HG03095 (cell line): ENCODE results near the gene USP34.
"Not testable (repeated sequence)": the region's sequence is repeated elsewhere in the genome, so short reads cannot be mapped to it uniquely, and the experiment has no call there.

Source experiments
- ATAC-seq: cut with Tn5 transposase; IDR thresholded peaks from one replicate; pipeline ENCODE4 v1.9.1; 2021; ENCODE audit warnings: moderate library complexity; ENCODE audit not compliant: unreplicated experiment

USP34 gene

GRCh38 chr2:61470965-61471904 is at the start of gene USP34:
USP34 (minus strand) TSS chr2:61471087; CDS start chr2:61470692, 395 bp downstream.
- ATAC-seq = peak; percentile 69

- ATAC-seq = no peak
Observed at GRCh38 chr2:61520261-61520660, 49.4 kb upstream of the USP34 start.

GRCh38 chr2:61512768-61513398 is 42.0 kb upstream of the USP34 start:
- ATAC-seq = no peak

GRCh38 chr2:61510674-61511671 is 40.1 kb upstream of the USP34 start:
- ATAC-seq = no peak

GRCh38 chr2:61504949-61505348 is 34.1 kb upstream of the USP34 start:
- ATAC-seq = no peak

- no peak for ATAC-seq
Observed at GRCh38 chr2:61499060-61499459, 28.2 kb upstream of the USP34 start.

- no peak for ATAC-seq
Observed at GRCh38 chr2:61493523-61493942, 22.6 kb upstream of the USP34 start.

GRCh38 chr2:61492476-61492875 is 21.6 kb upstream of the USP34 start:
- ATAC-seq = no peak

- no peak for ATAC-seq
Observed at GRCh38 chr2:61485281-61485680, 14.4 kb upstream of the USP34 start.

- ATAC-seq = no peak
Observed at GRCh38 chr2:61478086-61478485, 7.2 kb upstream of the USP34 start.

- ATAC-seq = not testable (repeated sequence)
Observed at GRCh38 chr2:61476929-61477589, 6.2 kb upstream of the USP34 start.

GRCh38 chr2:61471905-61472805 is 1.3 kb upstream of the USP34 start:
- no peak for ATAC-seq

GRCh38 chr2:61470122-61470951 is 550 bp downstream of the USP34 start:
- ATAC-seq = peak; percentile 20

- no peak for ATAC-seq
Observed at GRCh38 chr2:61469424-61470121, 1.3 kb downstream of the USP34 start.

- not testable (repeated sequence) for ATAC-seq
Observed at GRCh38 chr2:61468231-61468630, 2.7 kb downstream of the USP34 start.

- no peak for ATAC-seq
Observed at GRCh38 chr2:61465045-61465444, 5.8 kb downstream of the USP34 start.

GRCh38 chr2:61463769-61464475 is 7.0 kb downstream of the USP34 start:
- peak; percentile 29 for ATAC-seq
